CD14-positive monocyte (primary cell): Measurements from ENCODE around the gene SDE2. TPM values are rescaled to one million over a fixed set of nuclear protein-coding genes. Genes with fewer than 3 reads are reported as not detected.

Experiments
- DNase-seq, 3 donors: peaks; one replicate each; pipeline ENCODE4 v3.0.0-alpha.2; 2011 to 2022
- H2AFZ ChIP-seq: 2 replicates; pipeline ENCODE4 v1.6.0; 2012; ENCODE audit warnings: mild to moderate bottlenecking, low read depth, low read length, inconsistent platforms; ENCODE audit not compliant: insufficient read depth, poor library complexity, severe bottlenecking
- H3K27ac ChIP-seq, 2 donors: 1 replicate in 1 of 2; 2 replicates in 1 of 2; pipeline ENCODE4 v1.5.1; 2012 to 2013; ENCODE audit warnings: low read length in 2 of 2, control low read depth in 1 of 2, inconsistent platforms in 1 of 2, low read depth in 1 of 2, mild to moderate bottlenecking in 1 of 2
- H3K27me3 ChIP-seq, 2 donors: one replicate each; pipeline versions ENCODE4 v1.6.0 to v1.6.1; 2011 to 2013; ENCODE audit warnings: low read length in 2 of 2; ENCODE audit not compliant: control insufficient read depth in 2 of 2, insufficient read depth in 2 of 2
- H3K36me3 ChIP-seq, 2 donors: replicated peaks in 1 of 2; 1 replicate in 1 of 2; 2 replicates in 1 of 2; pipeline versions ENCODE4 v1.5.1 to v1.6.1; 2012 to 2013; ENCODE audit warnings: low read length in 2 of 2, control low read depth in 1 of 2, inconsistent platforms in 1 of 2, mild to moderate bottlenecking in 1 of 2; ENCODE audit not compliant: insufficient read depth in 2 of 2, control insufficient read depth in 1 of 2
- H3K4me1 ChIP-seq, 2 donors: 1 replicate in 1 of 2; 2 replicates in 1 of 2; pipeline versions ENCODE4 v1.5.1 to v1.6.1; 2012 to 2013; ENCODE audit warnings: low read length in 2 of 2, control low read depth in 1 of 2, inconsistent platforms in 1 of 2, mild to moderate bottlenecking in 1 of 2, moderate library complexity in 1 of 2; ENCODE audit not compliant: insufficient read depth in 2 of 2, control insufficient read depth in 1 of 2
- H3K4me2 ChIP-seq: replicated peaks from 2 replicates; pipeline ENCODE3; 2012; ENCODE audit warnings: low read length, moderate library complexity, mild to moderate bottlenecking; ENCODE audit not compliant: poor library complexity, severe bottlenecking; ENCODE audit errors: extremely low read depth
- H3K4me3 ChIP-seq, 3 experiments: fragments of 200-600 bp in 1 of 3; sonication (generic) in 1 of 3; replicated peaks in 1 of 3; 1 replicate in 2 of 3; 2 replicates in 1 of 3; pipeline ENCODE4 v1.5.1; 2011 to 2013; ENCODE audit warnings: low read length in 3 of 3, mild to moderate bottlenecking in 3 of 3, control low read depth in 2 of 3, low read depth in 2 of 3, inconsistent platforms in 1 of 3, moderate library complexity in 1 of 3
- H3K79me2 ChIP-seq: 2 replicates; pipeline ENCODE4 v1.6.0; 2012; ENCODE audit warnings: mild to moderate bottlenecking, control low read depth, inconsistent platforms, low read length, moderate library complexity; ENCODE audit not compliant: insufficient read depth
- H3K9ac ChIP-seq: 2 replicates; pipeline ENCODE4 v1.6.0; 2017; ENCODE audit warnings: low read length, mild to moderate bottlenecking; ENCODE audit not compliant: insufficient read depth, poor library complexity, severe bottlenecking
- H3K9me3 ChIP-seq, 2 donors: replicated peaks in 1 of 2; 1 replicate in 1 of 2; 2 replicates in 1 of 2; pipeline versions ENCODE4 v1.5.1 to v1.6.1; 2012 to 2013; ENCODE audit warnings: low read length in 2 of 2, control low read depth in 1 of 2; ENCODE audit not compliant: control insufficient read depth in 1 of 2, insufficient read depth in 1 of 2
- H4K20me1 ChIP-seq: 2 replicates; pipeline ENCODE4 v1.6.0; 2012; ENCODE audit warnings: mild to moderate bottlenecking, low read length, control low read depth, moderate library complexity; ENCODE audit not compliant: insufficient read depth
- H3K27ac Mint-ChIP-seq, 7 donors: one replicate each; pipeline ENCODE4 v1.8.0; 2020; ENCODE audit warnings: mild to moderate bottlenecking in 7 of 7, mixed read lengths in 7 of 7, moderate library complexity in 6 of 7, inconsistent platforms in 2 of 7
- H3K27me3 Mint-ChIP-seq, 3 donors: one replicate each; pipeline ENCODE4 v1.8.0; 2021 to 2022; ENCODE audit warnings: low read depth in 3 of 3, mild to moderate bottlenecking in 3 of 3, mixed read lengths in 3 of 3, moderate library complexity in 3 of 3, inconsistent platforms in 1 of 3
- H3K36me3 Mint-ChIP-seq, 2 donors: one replicate each; pipeline ENCODE4 v1.8.0; 2020; ENCODE audit warnings: mixed read lengths in 2 of 2, inconsistent platforms in 1 of 2, mild to moderate bottlenecking in 1 of 2
- H3K4me1 Mint-ChIP-seq: one replicate; pipeline ENCODE4 v1.8.0; 2020; ENCODE audit warnings: mild to moderate bottlenecking, mixed read lengths
- H3K4me3 Mint-ChIP-seq, 2 donors: one replicate each; pipeline ENCODE4 v1.8.0; 2020; ENCODE audit warnings: mild to moderate bottlenecking in 2 of 2, mixed read lengths in 2 of 2, moderate library complexity in 1 of 2
- H3K9me3 Mint-ChIP-seq, 7 donors: one replicate each; pipeline ENCODE4 v1.8.0; 2020 to 2022; ENCODE audit warnings: mixed read lengths in 7 of 7, mild to moderate bottlenecking in 6 of 7, moderate library complexity in 6 of 7, inconsistent platforms in 2 of 7
- CTCF ChIP-seq: fragments of 200-600 bp; IDR thresholded peaks from one replicate; pipeline ENCODE4 v1.8.0; 2022; ENCODE audit warnings: antibody characterized with exemption, mild to moderate bottlenecking
- WGBS: methylation state at CpG from one replicate; pipeline ENCODE4 v1.1.5; 2013; ENCODE audit warnings: missing lambda C conversion rate; ENCODE audit not compliant: insufficient coverage; 5-methylcytosine and 5-hydroxymethylcytosine counted together
- intact Hi-C, 2 donors: fragments of 100-400 bp; cut with micrococcal nuclease; formaldehyde crosslinking; loops; one replicate each; pipeline versions ENCODE4 v1.15.0 to v1.15.1; 2023
- polyA plus RNA-seq, 3 donors: library from polyadenylated mRNA; depleted of rRNA in 1 of 3; unstranded in 2 of 3; stranded (reverse) in 1 of 3; fragments of 300-500 nt in 2 of 3; fragments of >200 nt in 1 of 3; fragmentation: Illumina TruSeq in 2 of 3; gene quantifications; 1 replicate in 2 of 3; 2 replicates in 1 of 3; pipeline ENCODE4 v1.2.3, GENCODE V29; 2012 to 2021

Gene SDE2
- polyA plus RNA-seq, 3 donors = 6.8 to 18.0 (median 8.4) TPM

- Mint-ChIP-seq H3K4me3 (no peak overlapping the region), H3K27ac (no peak overlapping the region), H3K9me3 (no peaks in the 10 kb centered on the region), H3K4me1 (no peaks in the 10 kb centered on the region), H3K36me3 (no peaks in the 10 kb centered on the region), H3K27me3 (peaks cover 0 to 1% (median 0%) of the 10 kb centered on the region in 3 donors)
- H3K4me2 ChIP-seq = no peak overlapping the region
- H3K79me2 ChIP-seq = no peaks in the 10 kb centered on the region
- WGBS = no CpG with 5 or more reads among the region's 2 CpGs
- H3K4me1 ChIP-seq = no peaks in the 10 kb centered on the region
- no peaks in the 10 kb centered on the region for H3K9me3 ChIP-seq
- H4K20me1 ChIP-seq = no peaks in the 10 kb centered on the region
- no peaks in the 10 kb centered on the region for H3K36me3 ChIP-seq
- H3K4me3 ChIP-seq = no peak overlapping the region
- no peak for DNase-seq
- no peak overlapping the region for H2AFZ ChIP-seq
- intact Hi-C loops = no loop called here
- H3K9ac ChIP-seq = no peak overlapping the region
- H3K27ac ChIP-seq = no peak overlapping the region
- TF ChIP-seq CTCF = no peak
- no peaks in the 10 kb centered on the region for H3K27me3 ChIP-seq
Observed at GRCh38 chr1:226021801-226022200, 22.7 kb upstream of the SDE2 start.

- Histone ChIP-seq H3K4me3 (no peak overlapping the region), H3K79me2 (no peaks in the 10 kb centered on the region), H3K4me1 (no peaks in the 10 kb centered on the region), H3K4me2 (no peak overlapping the region), H3K9ac (no peak overlapping the region), H3K27me3 (no peaks in the 10 kb centered on the region), H3K27ac (no peak overlapping the region), H4K20me1 (no peaks in the 10 kb centered on the region), H3K9me3 (no peaks in the 10 kb centered on the region), H2AFZ (no peak overlapping the region), H3K36me3 (no peaks in the 10 kb centered on the region)
- H3K27me3 Mint-ChIP-seq = peaks cover 0 to 1% (median 0%) of the 10 kb centered on the region in 3 donors
- no peaks in the 10 kb centered on the region for H3K36me3 Mint-ChIP-seq
- H3K9me3 Mint-ChIP-seq = no peaks in the 10 kb centered on the region
- H3K4me1 Mint-ChIP-seq = no peaks in the 10 kb centered on the region
- no peak for TF ChIP-seq CTCF
- no peak for DNase-seq
- intact Hi-C loops = no loop called here
- WGBS = no CpG with 5 or more reads among the region's 3 CpGs
- H3K4me3 Mint-ChIP-seq = no peak overlapping the region
- H3K27ac Mint-ChIP-seq = peak overlapping the region in 1 of 7 donors; percentile 27
Observed at GRCh38 chr1:226021401-226021800, 22.3 kb upstream of the SDE2 start.
